H9 (cell line): ENCODE data around the gene EGFR. TPM values are rescaled to one million over a fixed set of nuclear protein-coding genes. Genes with fewer than 3 reads are reported as not detected.

ENCODE experiments used
- DNase-seq: peaks from one replicate; pipeline ENCODE4 v3.0.0-alpha.2; 2017
- H2AFZ ChIP-seq: one replicate; pipeline ENCODE4 v1.6.1; 2013; ENCODE audit warnings: mild to moderate bottlenecking, low read length, control low read depth, moderate library complexity
- H2AK5ac ChIP-seq: 2 replicates; pipeline ENCODE4 v1.6.1; 2013; ENCODE audit warnings: low read length, control low read depth, mixed read lengths; ENCODE audit not compliant: insufficient read length
- H2BK120ac ChIP-seq: one replicate; pipeline ENCODE4 v1.6.1; 2013; ENCODE audit warnings: low read depth, mild to moderate bottlenecking, low read length, control low read depth, inconsistent platforms; ENCODE audit not compliant: poor library complexity, severe bottlenecking
- H2BK12ac ChIP-seq: 2 replicates; pipeline ENCODE4 v1.6.1; 2013; ENCODE audit warnings: low read length, control low read depth, mixed read lengths, low read depth; ENCODE audit not compliant: insufficient read length
- H2BK15ac ChIP-seq: 2 replicates; pipeline ENCODE4 v1.6.1; 2013; ENCODE audit warnings: low read depth, low read length, control low read depth
- H2BK20ac ChIP-seq: one replicate; pipeline ENCODE4 v1.6.1; 2013; ENCODE audit warnings: low read depth, mild to moderate bottlenecking, low read length, control low read depth, inconsistent platforms; ENCODE audit not compliant: poor library complexity, severe bottlenecking
- H2BK5ac ChIP-seq: 2 replicates; pipeline ENCODE4 v1.6.1; 2013; ENCODE audit warnings: low read length, control low read depth, mixed read lengths; ENCODE audit not compliant: insufficient read length
- H3K14ac ChIP-seq: 2 replicates; pipeline ENCODE4 v1.6.1; 2013; ENCODE audit warnings: low read length, control low read depth; ENCODE audit not compliant: insufficient read depth
- H3K18ac ChIP-seq: 2 replicates; pipeline ENCODE4 v1.6.1; 2013; ENCODE audit warnings: low read depth, mild to moderate bottlenecking, mixed read lengths, low read length, control low read depth; ENCODE audit not compliant: insufficient read length
- H3K23ac ChIP-seq: 2 replicates; pipeline ENCODE4 v1.6.1; 2013; ENCODE audit warnings: low read length, control low read depth, mixed read lengths, low read depth; ENCODE audit not compliant: insufficient read length
- H3K23me2 ChIP-seq: 2 replicates; pipeline ENCODE4 v1.6.1; 2013; ENCODE audit warnings: low read depth, mild to moderate bottlenecking, mixed read lengths, low read length, control low read depth; ENCODE audit not compliant: insufficient read length, poor library complexity, severe bottlenecking
- H3K27ac ChIP-seq: 2 replicates; pipeline ENCODE4 v1.5.1; 2013; ENCODE audit warnings: low read length, control low read depth, mixed read lengths, low read depth; ENCODE audit not compliant: insufficient read length
- H3K27me3 ChIP-seq: 2 replicates; pipeline ENCODE4 v1.6.1; 2013; ENCODE audit warnings: low read length, control low read depth, inconsistent platforms; ENCODE audit not compliant: insufficient read depth
- H3K4ac ChIP-seq: 2 replicates; pipeline ENCODE4 v1.6.1; 2013; ENCODE audit warnings: low read depth, mild to moderate bottlenecking, control low read depth, inconsistent platforms, low read length, moderate library complexity
- H3K4me1 ChIP-seq: 2 replicates; pipeline ENCODE4 v1.6.1; 2013; ENCODE audit warnings: low read length, control low read depth, inconsistent platforms; ENCODE audit not compliant: insufficient read depth
- H3K4me2 ChIP-seq: 2 replicates; pipeline ENCODE4 v1.6.1; 2013; ENCODE audit warnings: low read length, control low read depth, mixed read lengths; ENCODE audit not compliant: insufficient read length, insufficient read depth
- H3K56ac ChIP-seq: 2 replicates; pipeline ENCODE4 v1.6.1; 2013; ENCODE audit warnings: low read depth, mild to moderate bottlenecking, mixed read lengths, low read length, control low read depth; ENCODE audit not compliant: insufficient read length
- H3K79me1 ChIP-seq: 2 replicates; pipeline ENCODE4 v1.6.1; 2013; ENCODE audit warnings: low read depth, mild to moderate bottlenecking, moderate library complexity, low read length, control low read depth, inconsistent platforms; ENCODE audit not compliant: insufficient read depth, poor library complexity, severe bottlenecking
- H3K79me2 ChIP-seq: 2 replicates; pipeline ENCODE4 v1.6.1; 2013; ENCODE audit warnings: low read length, control low read depth, inconsistent platforms; ENCODE audit not compliant: insufficient read depth
- H3K9ac ChIP-seq: 2 replicates; pipeline ENCODE4 v1.6.1; 2013; ENCODE audit warnings: low read length, control low read depth, mixed read lengths; ENCODE audit not compliant: insufficient read length; ENCODE audit errors: extremely low read depth
- H3K9me3 ChIP-seq: one replicate; pipeline ENCODE4 v1.6.1; 2013; ENCODE audit warnings: low read depth, low read length, inconsistent platforms; ENCODE audit not compliant: control insufficient read depth
- H3T11ph ChIP-seq: one replicate; pipeline ENCODE4 v1.6.1; 2013; ENCODE audit warnings: mild to moderate bottlenecking, low read length, control low read depth, inconsistent platforms
- H4K20me1 ChIP-seq: one replicate; pipeline ENCODE4 v1.6.1; 2013; ENCODE audit not compliant: control insufficient read depth, insufficient read length, insufficient read depth
- H4K5ac ChIP-seq: 2 replicates; pipeline ENCODE4 v1.6.1; 2013; ENCODE audit warnings: low read depth, mild to moderate bottlenecking, mixed read lengths, low read length, control low read depth; ENCODE audit not compliant: insufficient read length
- H4K8ac ChIP-seq: replicated peaks from 2 replicates; pipeline ENCODE4 v1.6.1; 2013; ENCODE audit warnings: low read length, control low read depth, mixed read lengths, low read depth; ENCODE audit not compliant: insufficient read length
- H4K91ac ChIP-seq: 2 replicates; pipeline ENCODE4 v1.6.1; 2013; ENCODE audit warnings: low read depth, mild to moderate bottlenecking, moderate library complexity, mixed read lengths, low read length, control low read depth; ENCODE audit not compliant: insufficient read length
- H3K27ac Mint-ChIP-seq, 3 experiments: 2 replicates in 2 of 3; 3 replicates in 1 of 3; pipeline ENCODE4 v1.8.0; 2020 to 2021; ENCODE audit warnings: mixed read lengths in 3 of 3, mild to moderate bottlenecking in 1 of 3, moderate library complexity in 1 of 3
- H3K27me3 Mint-ChIP-seq: 2 replicates; pipeline ENCODE4 v1.8.0; 2021; ENCODE audit warnings: low read depth, mild to moderate bottlenecking, moderate library complexity, mixed read lengths
- H3K36me3 Mint-ChIP-seq, 3 experiments: 2 replicates in 2 of 3; 3 replicates in 1 of 3; pipeline ENCODE4 v1.8.0; 2020 to 2021; ENCODE audit warnings: low read depth in 3 of 3, mixed read lengths in 3 of 3; ENCODE audit not compliant: insufficient read depth in 1 of 3
- H3K4me1 Mint-ChIP-seq, 2 experiments: 2 replicates each; pipeline ENCODE4 v1.8.0; 2020; ENCODE audit warnings: mixed read lengths in 2 of 2
- H3K4me3 Mint-ChIP-seq, 2 experiments: 2 replicates in 1 of 2; 3 replicates in 1 of 2; pipeline ENCODE4 v1.8.0; 2020 to 2021; ENCODE audit warnings: mild to moderate bottlenecking in 2 of 2, mixed read lengths in 2 of 2, moderate library complexity in 1 of 2
- H3K9me3 Mint-ChIP-seq, 2 experiments: 2 replicates in 1 of 2; 3 replicates in 1 of 2; pipeline ENCODE4 v1.8.0; 2020; ENCODE audit warnings: mild to moderate bottlenecking in 2 of 2, mixed read lengths in 2 of 2, moderate library complexity in 1 of 2
- CTCF ChIP-seq: fragments of 200-600 bp; sonication (generic); conservative IDR thresholded peaks from 3 replicates; pipeline ENCODE4 v1.8.0; 2021; ENCODE audit warnings: antibody characterized with exemption, mild to moderate bottlenecking
- WGBS: extraction: QIAGEN DNeasy Blood & Tissue Kit; methylation state at CpG from one replicate; pipeline ENCODE4 v1.1.7; 2013; ENCODE audit warnings: missing lambda C conversion rate, low lambda C conversion rate, mixed read lengths; ENCODE audit not compliant: insufficient read length; ENCODE audit errors: extremely low coverage; 5-methylcytosine and 5-hydroxymethylcytosine counted together
- total RNA-seq: library from RNA; stranded (reverse); gene quantifications from 2 replicates; pipeline ENCODE4 v1.2.1, GENCODE V29; 2021

EGFR gene
- total RNA-seq, 1 experiment from 2014 or later = 3.3 TPM

GRCh38 chr7:55026867-55027490, 8.2 kb downstream of the EGFR start:
- DNase-seq = no peak
- Histone ChIP-seq H4K20me1 (no peaks in the 10 kb centered on the region), H4K5ac (no peak overlapping the region), H4K8ac (no peak overlapping the region), H3K18ac (no peak overlapping the region), H3K4me1 (no peaks in the 10 kb centered on the region), H2BK5ac (no peak overlapping the region), H3K4me2 (no peak overlapping the region), H3K4ac (no peak overlapping the region), H2AK5ac (no peak overlapping the region), H2AFZ (no peak overlapping the region), H2BK120ac (no peak overlapping the region), H3T11ph (no peak overlapping the region), H4K91ac (no peak overlapping the region), H2BK15ac (no peak overlapping the region), H2BK20ac (no peak overlapping the region), H3K9ac (no peak overlapping the region), H3K79me2 (no peaks in the 10 kb centered on the region), H3K23ac (no peak overlapping the region), H3K56ac (no peak overlapping the region), H3K23me2 (no peaks in the 10 kb centered on the region), H3K27ac (no peak overlapping the region), H2BK12ac (no peak overlapping the region), H3K9me3 (no peaks in the 10 kb centered on the region), H3K14ac (no peak overlapping the region), H3K27me3 (no peaks in the 10 kb centered on the region), H3K79me1 (no peaks in the 10 kb centered on the region)
- H3K36me3 Mint-ChIP-seq = no peaks in the 10 kb centered on the region
- no peak overlapping the region for H3K4me3 Mint-ChIP-seq
- no peak for TF ChIP-seq CTCF
- no CpG with 5 or more reads among the region's 4 CpGs for WGBS
- H3K4me1 Mint-ChIP-seq = no peaks in the 10 kb centered on the region
- H3K27ac Mint-ChIP-seq = no peak overlapping the region; a peak in 1 of 7 replicates
- peaks cover 12% of the 10 kb centered on the region for H3K27me3 Mint-ChIP-seq
- no peaks in the 10 kb centered on the region for H3K9me3 Mint-ChIP-seq
